HL-60 (cell line): ENCODE measurements around the gene HMGXB4.

Source experiments
- GABPA ChIP-seq: IDR thresholded peaks from 2 replicates; pipeline ENCODE4 v1.6.1; 2012; ENCODE audit warnings: low read depth
- POLR2AphosphoS5 ChIP-seq: IDR thresholded peaks from 2 replicates; pipeline ENCODE4 v1.6.1; 2012; ENCODE audit warnings: low read depth
- SPI1 ChIP-seq: IDR thresholded peaks from 2 replicates; pipeline ENCODE4 v1.6.1; 2012; ENCODE audit warnings: low read depth, mild to moderate bottlenecking, borderline replicate concordance
- TF ChIP-seq, protein P1 (sequence below): IDR thresholded peaks from one replicate; pipeline ENCODE4 v1.5.1; 2011; ENCODE audit warnings: low read length, control low read depth, inconsistent platforms; ENCODE audit not compliant: insufficient read depth
- TF ChIP-seq, protein P2 (sequence below): IDR thresholded peaks from 2 replicates; pipeline ENCODE4 v1.6.1; 2012; ENCODE audit warnings: low read depth; ENCODE audit not compliant: insufficient replicate concordance

DNA sequence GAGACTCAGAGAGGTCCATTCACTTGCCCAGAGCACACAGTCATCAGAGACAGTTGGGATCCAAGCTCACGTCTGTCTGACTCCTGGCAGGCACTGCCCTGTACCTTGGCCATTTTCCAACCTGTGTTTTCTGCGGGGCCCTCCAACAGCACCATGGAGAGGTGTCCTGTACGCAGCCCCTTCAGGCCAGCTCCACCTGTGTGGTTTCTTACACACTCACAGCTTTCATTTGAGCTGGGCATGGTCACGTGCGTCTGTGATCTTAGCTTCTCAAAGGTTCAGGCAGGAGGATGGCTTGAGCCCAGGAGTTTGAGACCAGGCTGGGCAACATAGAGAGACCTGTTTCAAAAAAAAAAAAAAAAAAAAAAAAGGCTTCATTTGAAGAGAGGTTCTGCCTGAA lies 66.8 kb downstream of the HMGXB4 start:
- TF ChIP-seq, protein P1, sequence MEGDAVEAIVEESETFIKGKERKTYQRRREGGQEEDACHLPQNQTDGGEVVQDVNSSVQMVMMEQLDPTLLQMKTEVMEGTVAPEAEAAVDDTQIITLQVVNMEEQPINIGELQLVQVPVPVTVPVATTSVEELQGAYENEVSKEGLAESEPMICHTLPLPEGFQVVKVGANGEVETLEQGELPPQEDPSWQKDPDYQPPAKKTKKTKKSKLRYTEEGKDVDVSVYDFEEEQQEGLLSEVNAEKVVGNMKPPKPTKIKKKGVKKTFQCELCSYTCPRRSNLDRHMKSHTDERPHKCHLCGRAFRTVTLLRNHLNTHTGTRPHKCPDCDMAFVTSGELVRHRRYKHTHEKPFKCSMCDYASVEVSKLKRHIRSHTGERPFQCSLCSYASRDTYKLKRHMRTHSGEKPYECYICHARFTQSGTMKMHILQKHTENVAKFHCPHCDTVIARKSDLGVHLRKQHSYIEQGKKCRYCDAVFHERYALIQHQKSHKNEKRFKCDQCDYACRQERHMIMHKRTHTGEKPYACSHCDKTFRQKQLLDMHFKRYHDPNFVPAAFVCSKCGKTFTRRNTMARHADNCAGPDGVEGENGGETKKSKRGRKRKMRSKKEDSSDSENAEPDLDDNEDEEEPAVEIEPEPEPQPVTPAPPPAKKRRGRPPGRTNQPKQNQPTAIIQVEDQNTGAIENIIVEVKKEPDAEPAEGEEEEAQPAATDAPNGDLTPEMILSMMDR, result no peak
- TF ChIP-seq, protein P2, sequence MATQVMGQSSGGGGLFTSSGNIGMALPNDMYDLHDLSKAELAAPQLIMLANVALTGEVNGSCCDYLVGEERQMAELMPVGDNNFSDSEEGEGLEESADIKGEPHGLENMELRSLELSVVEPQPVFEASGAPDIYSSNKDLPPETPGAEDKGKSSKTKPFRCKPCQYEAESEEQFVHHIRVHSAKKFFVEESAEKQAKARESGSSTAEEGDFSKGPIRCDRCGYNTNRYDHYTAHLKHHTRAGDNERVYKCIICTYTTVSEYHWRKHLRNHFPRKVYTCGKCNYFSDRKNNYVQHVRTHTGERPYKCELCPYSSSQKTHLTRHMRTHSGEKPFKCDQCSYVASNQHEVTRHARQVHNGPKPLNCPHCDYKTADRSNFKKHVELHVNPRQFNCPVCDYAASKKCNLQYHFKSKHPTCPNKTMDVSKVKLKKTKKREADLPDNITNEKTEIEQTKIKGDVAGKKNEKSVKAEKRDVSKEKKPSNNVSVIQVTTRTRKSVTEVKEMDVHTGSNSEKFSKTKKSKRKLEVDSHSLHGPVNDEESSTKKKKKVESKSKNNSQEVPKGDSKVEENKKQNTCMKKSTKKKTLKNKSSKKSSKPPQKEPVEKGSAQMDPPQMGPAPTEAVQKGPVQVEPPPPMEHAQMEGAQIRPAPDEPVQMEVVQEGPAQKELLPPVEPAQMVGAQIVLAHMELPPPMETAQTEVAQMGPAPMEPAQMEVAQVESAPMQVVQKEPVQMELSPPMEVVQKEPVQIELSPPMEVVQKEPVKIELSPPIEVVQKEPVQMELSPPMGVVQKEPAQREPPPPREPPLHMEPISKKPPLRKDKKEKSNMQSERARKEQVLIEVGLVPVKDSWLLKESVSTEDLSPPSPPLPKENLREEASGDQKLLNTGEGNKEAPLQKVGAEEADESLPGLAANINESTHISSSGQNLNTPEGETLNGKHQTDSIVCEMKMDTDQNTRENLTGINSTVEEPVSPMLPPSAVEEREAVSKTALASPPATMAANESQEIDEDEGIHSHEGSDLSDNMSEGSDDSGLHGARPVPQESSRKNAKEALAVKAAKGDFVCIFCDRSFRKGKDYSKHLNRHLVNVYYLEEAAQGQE, result no peak
- TF ChIP-seq GABPA, result no peak
- TF ChIP-seq POLR2AphosphoS5, result no peak
- TF ChIP-seq SPI1, result no peak
